GM12878 (cell line): ENCODE results near the gene ZNF394. TPM values are rescaled to one million over a fixed set of nuclear protein-coding genes. Genes with fewer than 3 reads are reported as not detected.

Experiments used
- ATAC-seq: fragments of 200-7000 bp; cut with Tn5 transposase; 3 replicates; pipeline ENCODE4 v1.9.1; 2020; ENCODE audit warnings: mild to moderate bottlenecking, moderate library complexity
- BruUV-seq: library from RNA; stranded (reverse); fragments of 400-500 nt; replicated peaks from 2 replicates; lab custom pipeline; 2021; lab: Mats Ljungman, UMichigan
- CTCF ChIA-PET: fragments of 300-600 bp; sonication (Branson Sonifier 250); formaldehyde crosslinking; extraction: SDS; loops from one replicate; lab custom pipeline; 2021; ENCODE audit warnings: inconsistent platforms; lab: Yijun Ruan, JAX
- POLR2A ChIA-PET: fragments of 350-600 bp; formaldehyde crosslinking; extraction: SDS; loops from one replicate; lab custom pipeline; 2021; ENCODE audit warnings: inconsistent platforms; lab: Charles Lee
- RAD21 ChIA-PET: fragments of 300-600 bp; sonication (Branson Sonifier 250); formaldehyde crosslinking; loops from one replicate; lab custom pipeline; 2023; ENCODE audit warnings: antibody characterized with exemption; ENCODE audit not compliant: unreplicated experiment; lab: Charles Lee
- SMC1A ChIA-PET: fragments of 300-600 bp; sonication (Branson Sonifier 250); formaldehyde crosslinking; loops from one replicate; lab custom pipeline; 2023; ENCODE audit not compliant: unreplicated experiment, uncharacterized antibody; lab: Charles Lee
- DNase-seq: peaks from one replicate; pipeline ENCODE4 v3.0.0-alpha.2; 2011; ENCODE audit warnings: low read depth, low spot score
- FAIRE-seq: peaks from 3 replicates; lab custom pipeline; 2011; peaks lifted over from hg19 to GRCh38; lab: Jason Lieb, UNC
- H2AFZ ChIP-seq: 2 replicates; pipeline ENCODE4 v1.6.0; 2011; ENCODE audit warnings: low read depth, low read length, control low read depth; ENCODE audit not compliant: control insufficient read depth
- H3K27ac ChIP-seq: 2 replicates; pipeline ENCODE4 v1.5.1; 2011; ENCODE audit warnings: control low read depth; ENCODE audit not compliant: control insufficient read depth, insufficient read depth
- H3K27me3 ChIP-seq, 2 experiments: replicated peaks in 1 of 2; 2 replicates each; pipeline versions ENCODE4 v1.6.0 to v1.6.1; 2011; ENCODE audit warnings: low read length in 1 of 2; ENCODE audit not compliant: control insufficient read depth in 2 of 2, insufficient read depth in 2 of 2
- H3K36me3 ChIP-seq, 2 experiments: 2 replicates each; pipeline ENCODE4 v1.5.1; 2011; ENCODE audit warnings: low read length in 1 of 2; ENCODE audit not compliant: control insufficient read depth in 2 of 2, insufficient read depth in 2 of 2
- H3K4me1 ChIP-seq: 2 replicates; pipeline ENCODE4 v1.6.1; 2011; ENCODE audit warnings: mild to moderate bottlenecking, low read length, moderate library complexity, mixed read lengths; ENCODE audit not compliant: control insufficient read depth, insufficient read depth
- H3K4me2 ChIP-seq: 2 replicates; pipeline ENCODE4 v1.6.0; 2011; ENCODE audit warnings: control low read depth; ENCODE audit not compliant: control insufficient read depth, insufficient read depth
- H3K4me3 ChIP-seq: fragments of 200-600 bp; sonication (generic); 2 replicates; pipeline ENCODE4 v1.5.1; 2016
- H3K79me2 ChIP-seq: 2 replicates; pipeline ENCODE4 v1.6.0; 2011; ENCODE audit warnings: low read length; ENCODE audit not compliant: control insufficient read depth, insufficient read depth
- H3K9ac ChIP-seq: 2 replicates; pipeline ENCODE4 v1.8.0; 2011; ENCODE audit warnings: low read length, control low read depth, mixed read lengths; ENCODE audit not compliant: control insufficient read depth, insufficient read depth
- H3K9me3 ChIP-seq: replicated peaks from 3 replicates; pipeline ENCODE4 v1.5.1; 2011; ENCODE audit warnings: mild to moderate bottlenecking, low read length; ENCODE audit not compliant: control insufficient read depth, insufficient read depth
- H4K20me1 ChIP-seq: 2 replicates; pipeline ENCODE4 v1.6.0; 2011; ENCODE audit not compliant: control insufficient read depth, insufficient read depth
- BMI1 ChIP-seq: fragments of 450-650 bp; IDR thresholded peaks from 2 replicates; pipeline ENCODE4 v1.6.1; 2016; ENCODE audit warnings: mild to moderate bottlenecking, moderate library complexity, borderline replicate concordance
- CREM ChIP-seq: IDR thresholded peaks from 2 replicates; pipeline ENCODE4 v1.6.1; 2014; ENCODE audit warnings: antibody characterized with exemption, low read depth
- IRF5 ChIP-seq: fragments of 450-650 bp; IDR thresholded peaks from 2 replicates; pipeline ENCODE4 v1.6.1; 2017; ENCODE audit warnings: borderline replicate concordance
- KAT2A ChIP-seq: conservative IDR thresholded peaks from 2 replicates; pipeline ENCODE4 v1.6.1; 2011; ENCODE audit warnings: low read depth, low read length; ENCODE audit not compliant: control insufficient read depth
- MYC ChIP-seq: IDR thresholded peaks from 2 replicates; pipeline ENCODE4 v1.6.1; 2011; ENCODE audit warnings: mild to moderate bottlenecking, low read length, moderate library complexity, inconsistent platforms; ENCODE audit not compliant: insufficient read depth, insufficient replicate concordance, insufficient read length, severe bottlenecking
- NFYA ChIP-seq: IDR thresholded peaks from 2 replicates; pipeline ENCODE4 v1.6.1; 2011; ENCODE audit warnings: low read depth, mild to moderate bottlenecking, low read length, improper control_type of control experiment, borderline replicate concordance
- SREBF2 ChIP-seq: IDR thresholded peaks from 2 replicates; pipeline ENCODE4 v1.6.1; 2012; ENCODE audit warnings: mild to moderate bottlenecking, low read length
- WRNIP1 ChIP-seq: IDR thresholded peaks from 2 replicates; pipeline ENCODE4 v1.6.1; 2011; ENCODE audit warnings: low read depth, low read length, improper control_type of control experiment, borderline replicate concordance
- ZNF217 ChIP-seq: fragments of 450-650 bp; IDR thresholded peaks from 2 replicates; pipeline ENCODE4 v1.6.1; 2017; ENCODE audit warnings: antibody characterized with exemption, mild to moderate bottlenecking
- ZNF274 ChIP-seq: IDR thresholded peaks from one replicate; pipeline ENCODE4 v1.8.0; 2011; ENCODE audit not compliant: insufficient read length, insufficient read depth
- ZZZ3 ChIP-seq: IDR thresholded peaks from 2 replicates; pipeline ENCODE4 v1.6.1; 2011; ENCODE audit warnings: low read depth; ENCODE audit not compliant: control insufficient read depth, insufficient read length
- WGBS: methylation state at CpG from one replicate; pipeline ENCODE4 v1.1.6; 2016; ENCODE audit warnings: low lambda C conversion rate; ENCODE audit not compliant: insufficient replicate concordance, insufficient coverage; ENCODE audit errors: missing lambda C conversion rate; 5-methylcytosine and 5-hydroxymethylcytosine counted together
- in situ Hi-C: fragments of 300-500 bp; cut with MboI; formaldehyde crosslinking; loops from 9 replicates; pipeline ENCODE4 v1.14.3; 2018; ENCODE audit warnings: mixed read lengths
- intact Hi-C: fragments of 100-400 bp; cut with micrococcal nuclease; formaldehyde crosslinking; loops from one replicate; pipeline ENCODE4 v1.14.2; 2022; ENCODE audit not compliant: unreplicated experiment
- polyA plus RNA-seq, 11 experiments: library from polyadenylated mRNA; depleted of rRNA in 4 of 11; unstranded in 6 of 11; stranded (reverse) in 5 of 11; fragments of >200 nt; fragmentation: Nextera tagmentation in 4 of 11; fragmentation: Illumina TruSeq in 1 of 11; extraction: Ambion mirVana in 4 of 11; extraction: Trizol in 1 of 11; gene quantifications; 1 replicate in 1 of 11; 2 replicates in 10 of 11; pipeline versions ENCODE4 v1.2.1 to v1.2.3, GENCODE V29; 2011 to 2016; ENCODE audit warnings: inconsistent platforms in 2 of 11, missing spikeins in 2 of 11, low read depth in 1 of 11
- total RNA-seq, 4 experiments: library from RNA; depleted of rRNA in 3 of 4; stranded (reverse); fragments of >200 nt in 3 of 4; fragmentation: Illumina TruSeq in 1 of 4; extraction: Trizol in 1 of 4; gene quantifications; 2 replicates each; pipeline versions ENCODE4 v1.2.1 to v1.2.3, GENCODE V29; 2013 to 2021
- TF ChIP-seq, protein P1 (sequence below): IDR thresholded peaks from 2 replicates; pipeline ENCODE4 v1.6.1; 2011; ENCODE audit warnings: mild to moderate bottlenecking, low read depth, low read length, moderate library complexity; ENCODE audit not compliant: insufficient replicate concordance
- TF ChIP-seq, protein P2 (sequence below): fragments of 450-650 bp; IDR thresholded peaks from 2 replicates; pipeline ENCODE4 v1.6.1; 2017; ENCODE audit warnings: mild to moderate bottlenecking, low read depth, inconsistent platforms; ENCODE audit not compliant: poor library complexity, severe bottlenecking

ZNF394 gene
- total and polyA plus RNA-seq, 10 of the 15 experiments (the other 5 are each of a cell fraction or from before 2014, with no cell fraction given) = 2.5 to 26.8 (median 22.7) TPM

- intact Hi-C loops = no loop called here
- ChIA-PET POLR2A (no interaction called here), CTCF (no interaction called here), SMC1A (no interaction called here), RAD21 (no interaction called here)
- H3K27me3 ChIP-seq = no peaks in the 10 kb centered on the region
- H3K36me3 ChIP-seq = no peaks in the 10 kb centered on the region
- no peak overlapping the region for H3K4me3 ChIP-seq
- DNase-seq (no peak), ATAC-seq (no peak), FAIRE-seq (no peak)
- in situ Hi-C loops = no loop called here
- TF ChIP-seq BMI1 (no peak), CREM (no peak), WRNIP1 (no peak), NFYA (no peak), ZNF217 (no peak), ZZZ3 (no peak), MYC (no peak), SREBF2 (no peak), IRF5 (no peak), KAT2A (no peak), ZNF274 (no peak)
- TF ChIP-seq, protein P1, sequence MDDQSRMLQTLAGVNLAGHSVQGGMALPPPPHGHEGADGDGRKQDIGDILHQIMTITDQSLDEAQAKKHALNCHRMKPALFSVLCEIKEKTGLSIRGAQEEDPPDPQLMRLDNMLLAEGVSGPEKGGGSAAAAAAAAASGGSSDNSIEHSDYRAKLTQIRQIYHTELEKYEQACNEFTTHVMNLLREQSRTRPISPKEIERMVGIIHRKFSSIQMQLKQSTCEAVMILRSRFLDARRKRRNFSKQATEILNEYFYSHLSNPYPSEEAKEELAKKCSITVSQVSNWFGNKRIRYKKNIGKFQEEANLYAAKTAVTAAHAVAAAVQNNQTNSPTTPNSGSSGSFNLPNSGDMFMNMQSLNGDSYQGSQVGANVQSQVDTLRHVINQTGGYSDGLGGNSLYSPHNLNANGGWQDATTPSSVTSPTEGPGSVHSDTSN = no peak
- TF ChIP-seq, protein P2, sequence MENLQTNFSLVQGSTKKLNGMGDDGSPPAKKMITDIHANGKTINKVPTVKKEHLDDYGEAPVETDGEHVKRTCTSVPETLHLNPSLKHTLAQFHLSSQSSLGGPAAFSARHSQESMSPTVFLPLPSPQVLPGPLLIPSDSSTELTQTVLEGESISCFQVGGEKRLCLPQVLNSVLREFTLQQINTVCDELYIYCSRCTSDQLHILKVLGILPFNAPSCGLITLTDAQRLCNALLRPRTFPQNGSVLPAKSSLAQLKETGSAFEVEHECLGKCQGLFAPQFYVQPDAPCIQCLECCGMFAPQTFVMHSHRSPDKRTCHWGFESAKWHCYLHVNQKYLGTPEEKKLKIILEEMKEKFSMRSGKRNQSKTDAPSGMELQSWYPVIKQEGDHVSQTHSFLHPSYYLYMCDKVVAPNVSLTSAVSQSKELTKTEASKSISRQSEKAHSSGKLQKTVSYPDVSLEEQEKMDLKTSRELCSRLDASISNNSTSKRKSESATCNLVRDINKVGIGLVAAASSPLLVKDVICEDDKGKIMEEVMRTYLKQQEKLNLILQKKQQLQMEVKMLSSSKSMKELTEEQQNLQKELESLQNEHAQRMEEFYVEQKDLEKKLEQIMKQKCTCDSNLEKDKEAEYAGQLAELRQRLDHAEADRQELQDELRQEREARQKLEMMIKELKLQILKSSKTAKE = no peak
- no peak overlapping the region for H2AFZ ChIP-seq
- no peak overlapping the region for H3K27ac ChIP-seq
- WGBS = 96% methylated on average over 28 of the region's 34 CpGs
- no TSS peak for BruUV-seq
- H3K4me1 ChIP-seq = no peaks in the 10 kb centered on the region
- peaks cover 6% of the 10 kb centered on the region; the same call in 2 of the 3 replicates for H3K9me3 ChIP-seq
- no peak overlapping the region for H3K4me2 ChIP-seq
- H3K79me2 ChIP-seq = no peaks in the 10 kb centered on the region
- no peak overlapping the region for H3K9ac ChIP-seq
- no peaks in the 10 kb centered on the region for H4K20me1 ChIP-seq
Observed at GRCh38 chr7:99543081-99543671, 43.1 kb upstream of the ZNF394 start.
